A549 (cell line): Measurements from ENCODE around the gene TRAK1. TPM values are rescaled to one million over a fixed set of nuclear protein-coding genes. Genes with fewer than 3 reads are reported as not detected.

ENCODE experiments used
- ATAC-seq, 2 experiments: fragments of 200-7000 bp in 1 of 2; fragments of >200 bp in 1 of 2; cut with Nextera tagmentation in 1 of 2; cut with Tn5 transposase in 1 of 2; 3 replicates each; pipeline versions ENCODE4 v1.8.0 to v1.9.1; 2018 to 2020; ENCODE audit warnings: mild to moderate bottlenecking in 1 of 2, moderate library complexity in 1 of 2
- CTCF ChIA-PET: fragments of 300-600 bp; sonication (Branson Sonifier 250); formaldehyde crosslinking; extraction: SDS; loops from one replicate; lab custom pipeline; 2021; ENCODE audit warnings: antibody characterized with exemption, inconsistent platforms; lab: Yijun Ruan, JAX
- POLR2A ChIA-PET: fragments of 350-600 bp; formaldehyde crosslinking; extraction: SDS; loops from one replicate; lab custom pipeline; 2021; ENCODE audit warnings: antibody characterized with exemption, inconsistent platforms; lab: Yijun Ruan, JAX
- DNase-seq, 2 experiments: peaks; one replicate each; pipeline versions ENCODE4 v3.0.0 to v3.0.0-alpha.2; 2011 to 2016; ENCODE audit warnings: low read depth in 1 of 2, low spot score in 1 of 2
- FAIRE-seq: peaks from 2 replicates; lab custom pipeline; 2011; peaks lifted over from hg19 to GRCh38; lab: Jason Lieb, UNC
- H3K27ac ChIP-seq, 2 experiments: fragments of >200 bp; sonication (Bioruptor Twin); formaldehyde crosslinking; 3 replicates each; pipeline ENCODE4 v1.5.1; 2016 to 2017
- H3K4me1 ChIP-seq: fragments of >200 bp; sonication (Bioruptor Twin); formaldehyde crosslinking; 3 replicates; pipeline ENCODE4 v1.6.1; 2016
- H3K4me2 ChIP-seq: fragments of >200 bp; sonication (Bioruptor Twin); formaldehyde crosslinking; 3 replicates; pipeline ENCODE4 v1.6.1; 2016
- H3K4me3 ChIP-seq: fragments of >200 bp; sonication (Bioruptor Twin); formaldehyde crosslinking; 3 replicates; pipeline ENCODE4 v1.5.1; 2016
- H3K9me3 ChIP-seq: fragments of >200 bp; sonication (Bioruptor Twin); formaldehyde crosslinking; 3 replicates; pipeline ENCODE4 v1.6.1; 2016
- ATOH8 ChIP-seq: fragments of 250-450 bp; sonication (Bioruptor Pico); IDR thresholded peaks from 2 replicates; pipeline ENCODE4 v1.5.0; 2020; ENCODE audit warnings: low read depth, mild to moderate bottlenecking, moderate library complexity
- BCL3 ChIP-seq: fragments of >200 bp; sonication (Bioruptor Twin); formaldehyde crosslinking; IDR thresholded peaks from 3 replicates; pipeline ENCODE4 v1.6.1; 2016
- CBX2 ChIP-seq: fragments of 200-600 bp; sonication (generic); IDR thresholded peaks from 2 replicates; pipeline ENCODE4 v1.6.1; 2016; ENCODE audit warnings: low read depth, mild to moderate bottlenecking, borderline replicate concordance
- CBX8 ChIP-seq: fragments of 200-600 bp; sonication (generic); IDR thresholded peaks from 2 replicates; pipeline ENCODE4 v1.6.1; 2016
- CEBPB ChIP-seq, 2 experiments: fragments of >200 bp in 1 of 2; sonication (Bioruptor Twin) in 1 of 2; formaldehyde crosslinking in 1 of 2; IDR thresholded peaks; 2 replicates each; pipeline ENCODE4 v1.6.1; 2012 to 2016
- CHD2 ChIP-seq: fragments of 150-350 bp; IDR thresholded peaks from 2 replicates; pipeline ENCODE4 v1.6.1; 2014; ENCODE audit warnings: low read length; ENCODE audit not compliant: partially characterized antibody
- E2F6 ChIP-seq: IDR thresholded peaks from 2 replicates; pipeline ENCODE4 v1.6.1; 2012; ENCODE audit warnings: low read depth, borderline replicate concordance
- EHF ChIP-seq: fragments of 250-450 bp; sonication (Bioruptor Pico); IDR thresholded peaks from 2 replicates; pipeline ENCODE4 v1.5.0; 2020; ENCODE audit warnings: mild to moderate bottlenecking
- EHMT2 ChIP-seq: fragments of 200-600 bp; sonication (generic); IDR thresholded peaks from 2 replicates; pipeline ENCODE4 v1.6.1; 2016; ENCODE audit warnings: antibody characterized with exemption, low read depth, mild to moderate bottlenecking, moderate library complexity
- ELK1 ChIP-seq: fragments of 150-350 bp; IDR thresholded peaks from 2 replicates; pipeline ENCODE4 v1.6.1; 2014; ENCODE audit warnings: low read depth, mild to moderate bottlenecking, low read length
- FOSB ChIP-seq: fragments of 250-450 bp; sonication (Bioruptor Pico); IDR thresholded peaks from 2 replicates; pipeline ENCODE4 v1.5.0; 2020; ENCODE audit warnings: mild to moderate bottlenecking, moderate library complexity
- HDAC2 ChIP-seq: fragments of 200-600 bp; sonication (generic); IDR thresholded peaks from 2 replicates; pipeline ENCODE4 v1.6.1; 2016
- HEYL ChIP-seq: fragments of 250-450 bp; sonication (Bioruptor Pico); IDR thresholded peaks from 2 replicates; pipeline ENCODE4 v1.8.0; 2021; ENCODE audit warnings: mild to moderate bottlenecking, moderate library complexity
- HOXA7 ChIP-seq: fragments of 250-450 bp; sonication (Bioruptor Pico); IDR thresholded peaks from 2 replicates; pipeline ENCODE4 v1.5.0; 2020; ENCODE audit warnings: mild to moderate bottlenecking, moderate library complexity
- HOXB13 ChIP-seq: fragments of 250-450 bp; sonication (Bioruptor Pico); IDR thresholded peaks from 2 replicates; pipeline ENCODE4 v1.5.0; 2020; ENCODE audit warnings: low read depth, mild to moderate bottlenecking, moderate library complexity
- KDM1A ChIP-seq: fragments of 200-600 bp; sonication (generic); IDR thresholded peaks from 2 replicates; pipeline ENCODE4 v1.6.1; 2016; ENCODE audit warnings: low read depth, mild to moderate bottlenecking
- MAFK ChIP-seq: fragments of 450-650 bp; IDR thresholded peaks from 2 replicates; pipeline ENCODE4 v1.6.1; 2014; ENCODE audit not compliant: partially characterized antibody
- MAX ChIP-seq: IDR thresholded peaks from 2 replicates; pipeline ENCODE4 v1.6.1; 2012
- NFE2L2 ChIP-seq: fragments of 150-350 bp; conservative IDR thresholded peaks from 2 replicates; pipeline ENCODE4 v1.6.1; 2014; ENCODE audit warnings: low read length
- NPAS2 ChIP-seq: fragments of 250-450 bp; sonication (Bioruptor Pico); IDR thresholded peaks from 2 replicates; pipeline ENCODE4 v1.8.0; 2022; ENCODE audit warnings: mild to moderate bottlenecking, moderate library complexity, borderline replicate concordance
- PHF8 ChIP-seq: fragments of 200-600 bp; sonication (generic); IDR thresholded peaks from 2 replicates; pipeline ENCODE4 v1.6.1; 2016; ENCODE audit warnings: low read depth, mild to moderate bottlenecking, antibody characterized with exemption, moderate library complexity, borderline replicate concordance
- POLR2AphosphoS2 ChIP-seq: conservative IDR thresholded peaks from 2 replicates; pipeline ENCODE4 v1.6.1; 2012; ENCODE audit warnings: low read length, improper control_type of control experiment, inconsistent platforms
- RARB ChIP-seq: fragments of 250-450 bp; sonication (Bioruptor Pico); IDR thresholded peaks from 2 replicates; pipeline ENCODE4 v1.8.0; 2021; ENCODE audit warnings: mild to moderate bottlenecking, moderate library complexity
- RCOR1 ChIP-seq: fragments of 150-350 bp; IDR thresholded peaks from 2 replicates; pipeline ENCODE4 v1.6.1; 2014; ENCODE audit warnings: antibody characterized with exemption, low read length, low read depth
- RFX5 ChIP-seq: fragments of 450-650 bp; IDR thresholded peaks from 2 replicates; pipeline ENCODE4 v1.7.1; 2014; ENCODE audit warnings: antibody characterized with exemption, mild to moderate bottlenecking, moderate library complexity
- RNF2 ChIP-seq: fragments of 200-600 bp; sonication (generic); IDR thresholded peaks from 2 replicates; pipeline ENCODE4 v1.6.1; 2016; ENCODE audit warnings: low read depth, mild to moderate bottlenecking, antibody characterized with exemption, moderate library complexity, borderline replicate concordance
- SREBF2 ChIP-seq: fragments of 450-650 bp; IDR thresholded peaks from 2 replicates; pipeline ENCODE4 v1.6.1; 2014; ENCODE audit warnings: mild to moderate bottlenecking, moderate library complexity
- TFCP2L1 ChIP-seq: fragments of 250-450 bp; sonication (Bioruptor Pico); IDR thresholded peaks from 2 replicates; pipeline ENCODE4 v1.5.0; 2021; ENCODE audit warnings: mild to moderate bottlenecking
- ZC3H11A ChIP-seq: fragments of 450-650 bp; IDR thresholded peaks from 2 replicates; pipeline ENCODE4 v1.6.1; 2014; ENCODE audit warnings: antibody characterized with exemption, mild to moderate bottlenecking
- ZFP36 ChIP-seq: fragments of 450-650 bp; IDR thresholded peaks from 2 replicates; pipeline ENCODE4 v1.6.1; 2014; ENCODE audit warnings: borderline replicate concordance; ENCODE audit not compliant: partially characterized antibody
- ZNF302 ChIP-seq: fragments of 250-450 bp; sonication (Bioruptor Pico); IDR thresholded peaks from 2 replicates; pipeline ENCODE4 v1.9.0; 2021; ENCODE audit warnings: inconsistent platforms, mild to moderate bottlenecking, moderate library complexity
- WGBS: methylation state at CpG from one replicate; pipeline ENCODE4 v1.1.6; 2017; ENCODE audit errors: missing lambda C conversion rate; 5-methylcytosine and 5-hydroxymethylcytosine counted together
- polyA plus RNA-seq, 4 experiments: library from polyadenylated mRNA; depleted of rRNA in 3 of 4; stranded (reverse); fragments of >200 nt; fragmentation: RNase III in 1 of 4; extraction: RNeasy Plus Mini Kit Qiagen cat#74134 plus additional on column Dnase treatment in 1 of 4; gene quantifications; 2 replicates in 3 of 4; 3 replicates in 1 of 4; pipeline ENCODE4 v1.2.3, GENCODE V29; 2011 to 2017

The TRAK1 gene
- polyA plus RNA-seq, 2 of the 4 experiments (the other 2 are of a cell fraction) = 12.2 to 22.3 TPM

- ATAC-seq = no peak
- Histone ChIP-seq H3K4me3 (no peak overlapping the region), H3K4me1 (no peaks in the 10 kb centered on the region), H3K9me3 (no peaks in the 10 kb centered on the region), H3K4me2 (no peak overlapping the region), H3K27ac (no peak overlapping the region)
- ChIA-PET CTCF (interaction anchor here (0.7 kb wide), 1 partner anchor 48 kb away, joined by 3 read pairs; no protein-coding TSS in a partner anchor), POLR2A (no interaction called here)
- TF ChIP-seq EHMT2 (no peak), HOXB13 (CRISPR knock-in tag) (no peak), RFX5 (no peak), BCL3 (no peak), EHF (CRISPR knock-in tag) (no peak), SREBF2 (no peak), ELK1 (no peak), CHD2 (no peak), RCOR1 (no peak), PHF8 (no peak), KDM1A (no peak), ZFP36 (no peak), TFCP2L1 (CRISPR knock-in tag) (no peak), HOXA7 (CRISPR knock-in tag) (no peak), CEBPB (IDR thresholded peaks at IDR 0.05) (no peak), FOSB (CRISPR knock-in tag) (no peak), CBX2 (no peak), HEYL (CRISPR knock-in tag) (no peak)
- no peak for FAIRE-seq
- DNase-seq = no peak
- 88% methylated on average over 7 of the region's 7 CpGs for WGBS
These were observed 52.3 kb downstream of the TRAK1 start for GRCh38 chr3:42143440-42143839.

GRCh38 chr3:42144209-42144608 lies 53.1 kb downstream of the TRAK1 start:
- TF ChIP-seq HOXA7 (CRISPR knock-in tag) (no peak), ZNF302 (CRISPR knock-in tag) (no peak), NFE2L2 (no peak), HDAC2 (no peak), TFCP2L1 (CRISPR knock-in tag) (no peak), RCOR1 (no peak), MAX (no peak), CBX8 (no peak), RFX5 (no peak), SREBF2 (no peak), RARB (no peak), POLR2AphosphoS2 (no peak), NPAS2 (CRISPR knock-in tag) (no peak), ZC3H11A (no peak), MAFK (no peak), PHF8 (no peak), RNF2 (no peak), E2F6 (no peak), ATOH8 (CRISPR knock-in tag) (no peak), BCL3 (no peak)
- ATAC-seq (no peak), DNase-seq (no peak), FAIRE-seq (no peak)
- POLR2A ChIA-PET = no interaction called here
- no peak overlapping the region for H3K27ac ChIP-seq
- H3K4me1 ChIP-seq = peaks cover 6% of the 10 kb centered on the region
- CTCF ChIA-PET = interaction anchor here (0.9 kb wide), 1 partner anchor 43 kb away, joined by 3 read pairs; no protein-coding TSS in a partner anchor
- no peak overlapping the region for H3K4me3 ChIP-seq
- H3K9me3 ChIP-seq = no peaks in the 10 kb centered on the region
- no peak overlapping the region for H3K4me2 ChIP-seq
